Measurements from ENCODE around the gene RFTN1. TPM values are rescaled to one million over a fixed set of nuclear protein-coding genes. Genes with fewer than 3 reads are reported as not detected.

The RFTN1 gene
- total and polyA plus RNA-seq, 12 donors = 8.3 to 35.7 (median 17.4) TPM

- intact Hi-C loops (cut with DNase I) = no loop called here
- H3K4me1 ChIP-seq (replicated peaks in 1 of 2) = peaks cover 0 to 11% of the 10 kb centered on the region in 2 donors
- no peak for DNase-seq
- WGBS, 4 donors = 78 to 90% (median 87%) methylated on average over 3 of the region's 3 CpGs
- H3K36me3 ChIP-seq (replicated peaks in 1 of 2) = no peaks in the 10 kb centered on the region
- no peaks in the 10 kb centered on the region for H3K27me3 ChIP-seq
- no peak overlapping the region for H3K27ac ChIP-seq
- no peaks in the 10 kb centered on the region for H3K9me3 ChIP-seq (replicated peaks in 1 of 3)
- no peak for TF ChIP-seq CTCF (IDR thresholded peaks at IDR 0.05)
- TF ChIP-seq POLR2A (IDR thresholded peaks at IDR 0.05) = no peak
- H3K4me3 ChIP-seq = no peak overlapping the region
These were observed 41.6 kb downstream of the RFTN1 start for GRCh38 chr3:16471897-16472296.

DNA sequence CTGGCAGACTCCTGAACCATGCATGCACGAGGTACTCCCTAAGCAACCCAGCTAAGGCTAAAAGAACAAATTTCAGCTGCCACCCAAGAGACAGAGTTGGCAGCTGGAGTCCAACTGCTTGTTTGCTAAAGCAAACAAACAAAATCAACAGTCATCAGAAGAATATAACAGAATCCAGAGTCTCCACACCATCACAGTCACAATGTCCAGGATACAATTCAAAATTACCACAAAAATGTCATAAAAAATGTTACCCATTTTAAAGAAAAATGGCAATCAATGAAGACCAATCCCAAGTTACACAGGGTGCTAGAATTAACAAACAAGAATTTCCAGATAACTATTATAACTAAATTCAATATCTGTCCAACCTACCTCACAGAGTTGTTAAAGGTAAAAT lies 42.9 kb downstream of the RFTN1 start:
- Histone ChIP-seq H3K9me3 (replicated peaks in 1 of 3) (no peaks in the 10 kb centered on the region), H3K4me1 (replicated peaks in 1 of 2) (peaks cover 0 to 11% of the 10 kb centered on the region in 2 donors), H3K27ac (no peak overlapping the region), H3K36me3 (replicated peaks in 1 of 2) (no peaks in the 10 kb centered on the region), H3K4me3 (no peak overlapping the region), H3K27me3 (no peaks in the 10 kb centered on the region)
- WGBS, 4 donors = 89 to 98% (median 92%) methylated on average over 1 of the region's 1 CpG
- TF ChIP-seq POLR2A (IDR thresholded peaks at IDR 0.05) = no peak
- TF ChIP-seq CTCF (IDR thresholded peaks at IDR 0.05) = no peak
- no peak for DNase-seq
- intact Hi-C loops (cut with DNase I) = no loop called here

GRCh38 chr3:16468336-16469098 lies 45.0 kb downstream of the RFTN1 start:
- intact Hi-C loops (cut with DNase I) = no loop called here
- Histone ChIP-seq H3K36me3 (replicated peaks in 1 of 2) (no peaks in the 10 kb centered on the region), H3K27me3 (no peaks in the 10 kb centered on the region), H3K4me3 (no peak overlapping the region), H3K27ac (peak overlapping the region in 2 of 5 donors; percentile 15 to 55), H3K4me1 (replicated peaks in 1 of 2) (peaks cover 0 to 11% of the 10 kb centered on the region in 2 donors), H3K9me3 (replicated peaks in 1 of 3) (no peaks in the 10 kb centered on the region)
- TF ChIP-seq POLR2A (IDR thresholded peaks at IDR 0.05) (no peak), CTCF (IDR thresholded peaks at IDR 0.05) (no peak)
- DNase-seq = peak in 4 of 7 donors; percentile 32 to 60 (median 37)
- 38 to 46% (median 43%) methylated on average over 10 of the region's 10 CpGs for WGBS, 4 donors

DNA sequence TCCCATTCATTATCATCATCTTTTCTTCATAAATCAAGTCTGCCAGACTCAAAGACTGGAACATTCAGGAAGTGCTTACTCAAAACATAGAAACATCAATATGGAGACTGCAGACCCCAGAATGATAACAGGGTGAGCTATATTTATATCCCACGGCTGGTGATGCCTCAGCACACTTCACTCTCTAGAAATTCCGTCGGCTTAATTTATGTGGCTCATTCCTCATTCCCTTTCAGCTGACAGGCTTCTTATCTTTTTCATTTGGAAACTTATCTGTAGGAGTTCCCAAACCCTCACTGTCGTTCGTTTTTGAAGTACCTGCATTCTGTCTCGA lies 45.5 kb downstream of the RFTN1 start:
- no peaks in the 10 kb centered on the region for H3K27me3 ChIP-seq
- H3K4me3 ChIP-seq = no peak overlapping the region
- peaks cover 0 to 11% of the 10 kb centered on the region in 2 donors for H3K4me1 ChIP-seq (replicated peaks in 1 of 2)
- DNase-seq = no peak
- intact Hi-C loops (cut with DNase I) = no loop called here
- no peaks in the 10 kb centered on the region for H3K36me3 ChIP-seq (replicated peaks in 1 of 2)
- WGBS, 4 donors = 15 to 19% (median 16%) methylated on average over 6 of the region's 6 CpGs
- H3K9me3 ChIP-seq (replicated peaks in 1 of 3) = no peaks in the 10 kb centered on the region
- H3K27ac ChIP-seq = peak overlapping the region in 2 of 5 donors; percentile 15 to 30
- no peak for TF ChIP-seq POLR2A (IDR thresholded peaks at IDR 0.05)
- no peak for TF ChIP-seq CTCF (IDR thresholded peaks at IDR 0.05)
